Measurements from ENCODE around the gene FAM222A.
"Not testable (repeated sequence)": the region's sequence is repeated elsewhere in the genome, so short reads cannot be mapped to it uniquely, and the experiment has no call there.

FAM222A gene

GRCh38 chr12:109682708-109683060, 30.9 kb upstream of the FAM222A start:
- H3K27ac Mint-ChIP-seq, result no peak overlapping the region
- H3K27me3 Mint-ChIP-seq, result peaks cover 7% of the 10 kb centered on the region
- DNase-seq (ENCODE audit: low spot score in 2 of 2) (no peak), ATAC-seq (ENCODE audit: low read depth) (no peak)
- no peaks in the 10 kb centered on the region for H3K36me3 Mint-ChIP-seq
- no peaks in the 10 kb centered on the region for H3K4me1 Mint-ChIP-seq
- peaks cover 2% of the 10 kb centered on the region for H3K9me3 Mint-ChIP-seq
- H3K4me3 Mint-ChIP-seq, result no peak overlapping the region

GRCh38 chr12:109683316-109683715, 30.3 kb upstream of the FAM222A start:
- ATAC-seq (ENCODE audit: low read depth) (no peak), DNase-seq (ENCODE audit: low spot score in 2 of 2) (no peak)
- no peak overlapping the region for H3K4me3 Mint-ChIP-seq
- H3K4me1 Mint-ChIP-seq, result no peaks in the 10 kb centered on the region
- no peaks in the 10 kb centered on the region for H3K36me3 Mint-ChIP-seq
- peaks cover 7% of the 10 kb centered on the region for H3K27me3 Mint-ChIP-seq
- no peak overlapping the region for H3K27ac Mint-ChIP-seq
- peaks cover 2% of the 10 kb centered on the region for H3K9me3 Mint-ChIP-seq

GRCh38 chr12:109685574-109686447, 27.8 kb upstream of the FAM222A start:
- H3K27me3 Mint-ChIP-seq, result peaks cover 7% of the 10 kb centered on the region
- no peak overlapping the region for H3K4me3 Mint-ChIP-seq
- peaks cover 2% of the 10 kb centered on the region for H3K9me3 Mint-ChIP-seq
- ATAC-seq (ENCODE audit: low read depth), result no peak
- no peak overlapping the region for H3K27ac Mint-ChIP-seq
- no peak for DNase-seq (ENCODE audit: low spot score in 2 of 2)
- no peaks in the 10 kb centered on the region for H3K4me1 Mint-ChIP-seq
- no peaks in the 10 kb centered on the region for H3K36me3 Mint-ChIP-seq

- Mint-ChIP-seq H3K9me3 (peaks cover 2% of the 10 kb centered on the region), H3K27ac (no peak overlapping the region), H3K4me3 (no peak overlapping the region), H3K4me1 (no peaks in the 10 kb centered on the region), H3K27me3 (peaks cover 7% of the 10 kb centered on the region), H3K36me3 (no peaks in the 10 kb centered on the region)
- DNase-seq (ENCODE audit: low spot score in 2 of 2) (no peak), ATAC-seq (ENCODE audit: low read depth) (no peak)
Observed at GRCh38 chr12:109686523-109686922, 27.1 kb upstream of the FAM222A start.

GRCh38 chr12:109687250-109687649, 26.4 kb upstream of the FAM222A start:
- Mint-ChIP-seq H3K9me3 (peaks cover 2% of the 10 kb centered on the region), H3K4me3 (no peak overlapping the region), H3K27ac (no peak overlapping the region), H3K4me1 (no peaks in the 10 kb centered on the region), H3K36me3 (no peaks in the 10 kb centered on the region), H3K27me3 (peaks cover 6% of the 10 kb centered on the region)
- ATAC-seq (ENCODE audit: low read depth) (no peak), DNase-seq (ENCODE audit: low spot score in 2 of 2) (no peak)

- DNase-seq (ENCODE audit: low spot score in 2 of 2), result no peak
- H3K9me3 Mint-ChIP-seq, result peaks cover 2% of the 10 kb centered on the region
- no peaks in the 10 kb centered on the region for H3K36me3 Mint-ChIP-seq
- H3K4me3 Mint-ChIP-seq, result no peak overlapping the region
- peaks cover 7% of the 10 kb centered on the region for H3K27me3 Mint-ChIP-seq
- H3K27ac Mint-ChIP-seq, result no peak overlapping the region
- no peak for ATAC-seq (ENCODE audit: low read depth)
- no peaks in the 10 kb centered on the region for H3K4me1 Mint-ChIP-seq
Observed at GRCh38 chr12:109689426-109689825, 24.2 kb upstream of the FAM222A start.

- H3K36me3 Mint-ChIP-seq, result no peaks in the 10 kb centered on the region
- DNase-seq (ENCODE audit: low spot score in 2 of 2) (no peak), ATAC-seq (ENCODE audit: low read depth) (no peak)
- no peak overlapping the region for H3K4me3 Mint-ChIP-seq
- H3K27ac Mint-ChIP-seq, result no peak overlapping the region
- H3K9me3 Mint-ChIP-seq, result peaks cover 2% of the 10 kb centered on the region
- no peaks in the 10 kb centered on the region for H3K4me1 Mint-ChIP-seq
- peaks cover 12% of the 10 kb centered on the region for H3K27me3 Mint-ChIP-seq
Observed at GRCh38 chr12:109693160-109693559, 20.5 kb upstream of the FAM222A start.

GRCh38 chr12:109693653-109694600, 19.7 kb upstream of the FAM222A start:
- ATAC-seq (ENCODE audit: low read depth) (no peak), DNase-seq (ENCODE audit: low spot score in 2 of 2) (no peak)
- H3K27me3 Mint-ChIP-seq, result peaks cover 14% of the 10 kb centered on the region
- peaks cover 2% of the 10 kb centered on the region for H3K9me3 Mint-ChIP-seq
- no peaks in the 10 kb centered on the region for H3K4me1 Mint-ChIP-seq
- H3K4me3 Mint-ChIP-seq, result no peak overlapping the region
- H3K27ac Mint-ChIP-seq, result no peak overlapping the region
- no peaks in the 10 kb centered on the region for H3K36me3 Mint-ChIP-seq

- H3K4me1 Mint-ChIP-seq; ATAC-seq (ENCODE audit: low read depth); H3K36me3 Mint-ChIP-seq; H3K27ac Mint-ChIP-seq; H3K4me3 Mint-ChIP-seq; DNase-seq (ENCODE audit: low spot score in 2 of 2); H3K9me3 Mint-ChIP-seq: not testable (repeated sequence)
- H3K27me3 Mint-ChIP-seq, result peaks cover 14% of the 10 kb centered on the region
Observed at GRCh38 chr12:109694629-109695028, 19.0 kb upstream of the FAM222A start.

GRCh38 chr12:109695416-109695815, 18.2 kb upstream of the FAM222A start:
- H3K4me3 Mint-ChIP-seq, result no peak overlapping the region
- no peaks in the 10 kb centered on the region for H3K4me1 Mint-ChIP-seq
- no peak overlapping the region for H3K27ac Mint-ChIP-seq
- peaks cover 2% of the 10 kb centered on the region for H3K9me3 Mint-ChIP-seq
- DNase-seq (ENCODE audit: low spot score in 2 of 2), result no peak
- no peak for ATAC-seq (ENCODE audit: low read depth)
- H3K36me3 Mint-ChIP-seq, result no peaks in the 10 kb centered on the region
- peaks cover 14% of the 10 kb centered on the region for H3K27me3 Mint-ChIP-seq

- DNase-seq (ENCODE audit: low spot score in 2 of 2) (no peak), ATAC-seq (ENCODE audit: low read depth) (no peak)
- Mint-ChIP-seq H3K4me1 (no peaks in the 10 kb centered on the region), H3K4me3 (no peak overlapping the region), H3K27ac (no peak overlapping the region), H3K27me3 (peaks cover 14% of the 10 kb centered on the region), H3K9me3 (peaks cover 2% of the 10 kb centered on the region), H3K36me3 (no peaks in the 10 kb centered on the region)
Observed at GRCh38 chr12:109695961-109696461, 17.6 kb upstream of the FAM222A start.

- ATAC-seq (ENCODE audit: low read depth) (no peak), DNase-seq (ENCODE audit: low spot score in 2 of 2) (no peak)
- H3K4me3 Mint-ChIP-seq, result no peak overlapping the region
- H3K27me3 Mint-ChIP-seq, result peaks cover 16% of the 10 kb centered on the region
- H3K27ac Mint-ChIP-seq, result no peak overlapping the region
- no peaks in the 10 kb centered on the region for H3K36me3 Mint-ChIP-seq
- no peaks in the 10 kb centered on the region for H3K4me1 Mint-ChIP-seq
- H3K9me3 Mint-ChIP-seq, result peaks cover 2% of the 10 kb centered on the region
Observed at GRCh38 chr12:109696485-109697269, 16.9 kb upstream of the FAM222A start.

DNA sequence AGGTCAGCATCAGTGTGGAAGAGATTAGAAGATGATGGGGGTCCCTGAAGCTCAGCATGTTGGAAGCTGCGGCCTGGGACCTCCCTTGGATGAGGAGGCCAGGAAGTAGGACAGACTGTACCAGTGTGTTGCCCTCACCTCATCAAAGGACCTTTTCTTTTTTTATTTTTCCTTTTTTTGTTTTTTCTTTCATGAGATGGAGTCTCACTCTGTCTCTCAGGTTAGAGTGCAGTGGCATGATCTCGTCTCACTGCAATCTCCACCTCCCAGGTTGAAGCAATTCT, 16.4 kb upstream of the FAM222A start:
- Mint-ChIP-seq H3K27me3 (peaks cover 16% of the 10 kb centered on the region), H3K4me3 (no peak overlapping the region), H3K4me1 (no peaks in the 10 kb centered on the region), H3K36me3 (no peaks in the 10 kb centered on the region), H3K27ac (no peak overlapping the region), H3K9me3 (peaks cover 2% of the 10 kb centered on the region)
- no peak for ATAC-seq (ENCODE audit: low read depth)
- DNase-seq (ENCODE audit: low spot score in 2 of 2), result no peak
